CD4-positive, alpha-beta T cell (primary cell): ENCODE results near the gene MAP3K6. TPM values are rescaled to one million over a fixed set of nuclear protein-coding genes. Genes with fewer than 3 reads are reported as not detected.
A peak's percentile ranks its signal among the peaks of the same experiment; 100 is the strongest.

Source experiments
- ATAC-seq: fragments of 200-7000 bp; cut with Tn5 transposase; one replicate; pipeline ENCODE4 v1.10.0; 2022; ENCODE audit warnings: mild to moderate bottlenecking; ENCODE audit not compliant: poor library complexity
- CTCF ChIA-PET: fragments of 350-600 bp; sonication (Branson Sonifier 250); formaldehyde crosslinking; loops from one replicate; lab custom pipeline; 2021; ENCODE audit warnings: antibody characterized with exemption, inconsistent platforms; lab: Charles Lee
- POLR2A ChIA-PET: fragments of 350-600 bp; sonication (Branson Sonifier 250); formaldehyde crosslinking; loops from one replicate; lab custom pipeline; 2021; ENCODE audit warnings: antibody characterized with exemption, inconsistent platforms; lab: Charles Lee
- DNase-seq, 14 experiments: peaks; one replicate each; pipeline ENCODE4 v3.0.0-alpha.2; 2013 to 2020; ENCODE audit warnings: mixed read lengths in 2 of 14
- H3K27ac ChIP-seq, 2 donors: one replicate each; pipeline versions ENCODE4 v1.5.1 to v1.7.0; 2013; ENCODE audit warnings: low read length in 2 of 2, low read depth in 1 of 2, mild to moderate bottlenecking in 1 of 2
- H3K27me3 ChIP-seq, 2 experiments: 1 replicate in 1 of 2; 2 replicates in 1 of 2; pipeline versions ENCODE4 v1.6.1 to v1.7.0; 2013; ENCODE audit warnings: low read length in 2 of 2, control low read depth in 1 of 2, mild to moderate bottlenecking in 1 of 2, moderate library complexity in 1 of 2; ENCODE audit not compliant: insufficient read depth in 2 of 2, control insufficient read depth in 1 of 2
- H3K36me3 ChIP-seq: one replicate; pipeline ENCODE4 v1.6.1; 2013; ENCODE audit warnings: low read length, control low read depth; ENCODE audit not compliant: insufficient read depth
- H3K4me1 ChIP-seq: one replicate; pipeline ENCODE4 v1.6.1; 2013; ENCODE audit warnings: low read length, control low read depth; ENCODE audit not compliant: insufficient read depth
- H3K4me3 ChIP-seq: one replicate; pipeline ENCODE4 v1.5.1; 2013; ENCODE audit warnings: mild to moderate bottlenecking, low read length, moderate library complexity
- H3K9me3 ChIP-seq, 2 experiments: 1 replicate in 1 of 2; 2 replicates in 1 of 2; pipeline versions ENCODE4 v1.6.1 to v1.7.0; 2013; ENCODE audit warnings: low read length in 2 of 2, mild to moderate bottlenecking in 2 of 2, control low read depth in 1 of 2, moderate library complexity in 1 of 2; ENCODE audit not compliant: control insufficient read depth in 1 of 2, insufficient read depth in 1 of 2
- H3K27ac Mint-ChIP-seq: one replicate; pipeline ENCODE4 v1.8.0; 2020; ENCODE audit warnings: mixed read lengths
- H3K27me3 Mint-ChIP-seq: one replicate; pipeline ENCODE4 v1.8.0; 2021; ENCODE audit warnings: mixed read lengths
- H3K36me3 Mint-ChIP-seq: one replicate; pipeline ENCODE4 v1.8.0; 2021; ENCODE audit warnings: low read depth, mixed read lengths
- H3K4me1 Mint-ChIP-seq: one replicate; pipeline ENCODE4 v1.8.0; 2021; ENCODE audit warnings: low read depth, mixed read lengths
- H3K4me3 Mint-ChIP-seq: one replicate; pipeline ENCODE4 v1.8.0; 2020; ENCODE audit warnings: mild to moderate bottlenecking, mixed read lengths
- H3K9me3 Mint-ChIP-seq: one replicate; pipeline ENCODE4 v1.8.0; 2020; ENCODE audit warnings: mixed read lengths
- intact Hi-C, 2 experiments: fragments of 100-400 bp; cut with DNase I in 1 of 2; cut with micrococcal nuclease in 1 of 2; formaldehyde crosslinking; loops; one replicate each; pipeline versions ENCODE4 v1.15.1 to v1.9.0; 2023 to 2025; cut with DNase I, micrococcal nuclease
- total RNA-seq, 174 experiments: library from RNA in 2 of 174; stranded (reverse) in 2 of 174; gene quantifications; one replicate each; pipeline ENCODE4 v1.2.3 and lab custom pipeline; 2021 to 2026
- TF ChIP-seq, protein P1 (sequence below): fragments of 200-600 bp; IDR thresholded peaks from one replicate; pipeline ENCODE4 v1.8.0; 2022; ENCODE audit warnings: antibody characterized with exemption, mild to moderate bottlenecking

The MAP3K6 gene
- total RNA-seq, 2 experiments from 2014 or later, result 8.5 to 8.8 TPM

DNA sequence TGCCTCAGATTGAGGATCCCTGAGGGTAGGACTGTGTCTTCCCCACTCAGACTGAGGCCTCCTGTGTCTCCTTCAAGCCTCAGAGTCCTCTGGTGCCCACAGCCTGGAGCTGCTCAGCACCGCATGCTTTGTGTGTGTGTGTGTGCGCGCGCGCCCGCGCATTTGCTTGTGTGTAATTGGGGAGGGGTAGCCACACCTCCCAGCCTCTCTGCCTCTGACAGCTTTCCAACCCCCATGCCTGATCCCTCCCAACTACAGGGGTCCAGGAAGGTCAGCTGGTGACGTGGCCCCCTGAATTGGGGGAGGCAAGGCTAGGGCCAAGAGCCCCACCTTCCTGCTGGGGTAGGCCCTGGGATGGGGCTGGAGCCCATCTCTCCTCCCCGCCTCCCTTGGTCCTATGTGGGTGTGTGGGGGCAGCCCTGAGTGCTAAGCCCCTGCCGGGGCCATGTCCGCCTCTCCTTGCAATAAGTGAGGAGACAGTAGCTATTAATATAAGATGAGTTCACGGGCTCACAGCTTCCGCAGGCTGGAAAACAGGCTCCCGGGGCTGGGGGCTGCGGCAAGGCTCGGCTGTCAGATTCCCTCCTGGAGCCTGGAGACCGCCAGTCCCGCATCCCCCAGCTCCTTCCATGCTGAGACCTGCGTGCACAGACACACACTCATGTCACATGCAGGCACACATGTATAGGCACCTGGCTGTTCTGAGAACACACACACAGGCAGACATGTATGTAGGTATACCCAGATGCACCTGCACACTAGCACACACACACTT, 32.7 kb upstream of the MAP3K6 start:
- Mint-ChIP-seq H3K27me3 (no peaks in the 10 kb centered on the region), H3K27ac (no peak overlapping the region), H3K9me3 (no peaks in the 10 kb centered on the region), H3K4me1 (peaks cover 45% of the 10 kb centered on the region), H3K36me3 (peaks cover 5% of the 10 kb centered on the region), H3K4me3 (no peak overlapping the region)
- Histone ChIP-seq H3K4me1 (peaks cover 27% of the 10 kb centered on the region), H3K27ac (peak overlapping the region in 1 of 2 donors; percentile 22), H3K36me3 (peaks cover 3% of the 10 kb centered on the region), H3K4me3 (no peak overlapping the region), H3K9me3 (no peaks in the 10 kb centered on the region), H3K27me3 (no peaks in the 10 kb centered on the region)
- TF ChIP-seq, protein P1, sequence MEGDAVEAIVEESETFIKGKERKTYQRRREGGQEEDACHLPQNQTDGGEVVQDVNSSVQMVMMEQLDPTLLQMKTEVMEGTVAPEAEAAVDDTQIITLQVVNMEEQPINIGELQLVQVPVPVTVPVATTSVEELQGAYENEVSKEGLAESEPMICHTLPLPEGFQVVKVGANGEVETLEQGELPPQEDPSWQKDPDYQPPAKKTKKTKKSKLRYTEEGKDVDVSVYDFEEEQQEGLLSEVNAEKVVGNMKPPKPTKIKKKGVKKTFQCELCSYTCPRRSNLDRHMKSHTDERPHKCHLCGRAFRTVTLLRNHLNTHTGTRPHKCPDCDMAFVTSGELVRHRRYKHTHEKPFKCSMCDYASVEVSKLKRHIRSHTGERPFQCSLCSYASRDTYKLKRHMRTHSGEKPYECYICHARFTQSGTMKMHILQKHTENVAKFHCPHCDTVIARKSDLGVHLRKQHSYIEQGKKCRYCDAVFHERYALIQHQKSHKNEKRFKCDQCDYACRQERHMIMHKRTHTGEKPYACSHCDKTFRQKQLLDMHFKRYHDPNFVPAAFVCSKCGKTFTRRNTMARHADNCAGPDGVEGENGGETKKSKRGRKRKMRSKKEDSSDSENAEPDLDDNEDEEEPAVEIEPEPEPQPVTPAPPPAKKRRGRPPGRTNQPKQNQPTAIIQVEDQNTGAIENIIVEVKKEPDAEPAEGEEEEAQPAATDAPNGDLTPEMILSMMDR, result no peak
- ChIA-PET CTCF (interaction anchor here (5.8 kb wide), 1 partner anchor 100 kb away, joined by 125 read pairs; no protein-coding TSS in a partner anchor), POLR2A (interaction anchor here (2.1 to 2.2 kb wide), 2 partner anchors 205 to 263 kb away, joined by 5 read pairs; partner anchors contain the start of gene AHDC1)
- DNase-seq (no peak), ATAC-seq (no peak)
- intact Hi-C loops, result loop anchor here in 1 of 2 experiments (5.0 kb wide), 1 partner anchor 357 kb away; no protein-coding TSS in a partner anchor

GRCh38 chr1:27398405-27399149, 31.8 kb upstream of the MAP3K6 start:
- Mint-ChIP-seq H3K9me3 (no peaks in the 10 kb centered on the region), H3K27me3 (no peaks in the 10 kb centered on the region), H3K36me3 (no peaks in the 10 kb centered on the region), H3K27ac (peak overlapping the region; percentile 17), H3K4me1 (peaks cover 38% of the 10 kb centered on the region), H3K4me3 (no peak overlapping the region)
- H3K27ac ChIP-seq, result peak overlapping the region in 1 of 2 donors; percentile 22
- CTCF ChIA-PET, result interaction anchor here (0.9 to 5.8 kb wide), 2 partner anchors 99 to 230 kb away, joined by 3 to 125 read pairs; no protein-coding TSS in a partner anchor
- DNase-seq (no peak), ATAC-seq (no peak)
- H3K9me3 ChIP-seq, result no peaks in the 10 kb centered on the region
- TF ChIP-seq, protein P1, result no peak
- no peak overlapping the region for H3K4me3 ChIP-seq
- POLR2A ChIA-PET, result interaction anchor here (1.0 to 2.2 kb wide), 4 partner anchors 41 to 264 kb away, joined by 3 to 5 read pairs (median 4); partner anchors contain the start of gene AHDC1
- H3K36me3 ChIP-seq, result peaks cover 2% of the 10 kb centered on the region
- intact Hi-C loops, result loop anchor here in 1 of 2 experiments (5.0 kb wide), 1 partner anchor 356 kb away; no protein-coding TSS in a partner anchor
- H3K27me3 ChIP-seq, result no peaks in the 10 kb centered on the region
- H3K4me1 ChIP-seq, result peaks cover 23% of the 10 kb centered on the region

DNA sequence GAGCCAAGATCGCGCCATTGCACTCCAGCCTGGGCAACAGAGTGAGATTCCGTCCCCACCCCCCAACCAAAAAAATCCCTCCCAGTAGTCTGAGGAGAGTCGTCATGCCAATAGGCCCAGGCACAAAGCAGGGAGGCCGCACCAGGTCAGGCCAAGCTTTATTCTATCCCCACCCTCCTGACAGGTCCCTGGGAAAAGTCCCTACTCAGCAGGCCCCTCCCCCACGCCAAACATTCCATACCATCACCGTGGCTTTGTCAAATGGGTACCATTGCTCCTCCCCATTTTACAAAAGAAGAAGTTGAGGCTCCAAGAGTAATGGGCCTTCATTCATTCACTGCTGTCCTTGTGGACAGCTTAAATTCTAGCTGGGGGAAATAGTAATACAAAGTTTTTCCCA, 31.0 kb upstream of the MAP3K6 start:
- Histone ChIP-seq H3K27me3 (no peaks in the 10 kb centered on the region), H3K9me3 (no peaks in the 10 kb centered on the region), H3K4me3 (no peak overlapping the region), H3K27ac (no peak overlapping the region), H3K36me3 (no peaks in the 10 kb centered on the region), H3K4me1 (peaks cover 19% of the 10 kb centered on the region)
- Mint-ChIP-seq H3K9me3 (no peaks in the 10 kb centered on the region), H3K36me3 (no peaks in the 10 kb centered on the region), H3K4me3 (no peak overlapping the region), H3K27ac (peak overlapping the region; percentile 17), H3K4me1 (peaks cover 30% of the 10 kb centered on the region), H3K27me3 (no peaks in the 10 kb centered on the region)
- ChIA-PET POLR2A (interaction anchor here (1.0 to 2.2 kb wide), 6 partner anchors 41 to 265 kb away, joined by 3 to 5 read pairs (median 4); partner anchors contain the start of gene AHDC1), CTCF (interaction anchor here (5.8 kb wide), 1 partner anchor 98 kb away, joined by 125 read pairs; no protein-coding TSS in a partner anchor)
- DNase-seq (no peak), ATAC-seq (no peak)
- TF ChIP-seq, protein P1, result no peak
- intact Hi-C loops, result loop anchor here in 1 of 2 experiments (5.0 kb wide), 1 partner anchor 355 kb away; no protein-coding TSS in a partner anchor
